SKM-1 treated with dmso at 0.1 percent for 144 hours (cell line): ENCODE data around the gene FAXDC2.
A peak's percentile ranks its signal among the peaks of the same experiment; 100 is the strongest.
"Not testable (repeated sequence)": the region's sequence is repeated elsewhere in the genome, so short reads cannot be mapped to it uniquely, and the experiment has no call there.

ENCODE experiments used
- DNase-seq: peaks from one replicate; lab custom pipeline; 2025; ENCODE audit not compliant: unreplicated experiment; lab: John Stamatoyannopoulos, UW

Gene FAXDC2

GRCh38 chr5:154832804-154833203, 17.6 kb downstream of the FAXDC2 start:
- not testable (repeated sequence) for DNase-seq

GRCh38 chr5:154831451-154831850, 19.0 kb downstream of the FAXDC2 start:
- DNase-seq = no peak

GRCh38 chr5:154830596-154830995, 19.8 kb downstream of the FAXDC2 start:
- no peak for DNase-seq

- no peak for DNase-seq
These were observed 20.2 kb downstream of the FAXDC2 start for GRCh38 chr5:154830219-154830595.

GRCh38 chr5:154829589-154830218, 20.7 kb downstream of the FAXDC2 start:
- DNase-seq = no peak

- no peak for DNase-seq
These were observed 21.2 kb downstream of the FAXDC2 start for GRCh38 chr5:154829181-154829588.

GRCh38 chr5:154824070-154824469, 26.3 kb downstream of the FAXDC2 start:
- DNase-seq = no peak

GRCh38 chr5:154823605-154824004, 26.8 kb downstream of the FAXDC2 start:
- DNase-seq = no peak

GRCh38 chr5:154822896-154823295, 27.5 kb downstream of the FAXDC2 start:
- DNase-seq = not testable (repeated sequence)

- DNase-seq = no peak
These were observed 30.0 kb downstream of the FAXDC2 start for GRCh38 chr5:154820383-154820782.

- DNase-seq = no peak
These were observed 30.9 kb downstream of the FAXDC2 start for GRCh38 chr5:154819546-154819945.

- DNase-seq = no peak
These were observed 31.8 kb downstream of the FAXDC2 start for GRCh38 chr5:154818471-154819116.

GRCh38 chr5:154817815-154818214, 32.6 kb downstream of the FAXDC2 start:
- DNase-seq = no peak

- DNase-seq = no peak
These were observed 33.4 kb downstream of the FAXDC2 start for GRCh38 chr5:154816891-154817492.

GRCh38 chr5:154815684-154816247, 34.6 kb downstream of the FAXDC2 start:
- DNase-seq = no peak

- DNase-seq = no peak
These were observed 35.4 kb downstream of the FAXDC2 start for GRCh38 chr5:154815025-154815424.

- no peak for DNase-seq
These were observed 36.7 kb downstream of the FAXDC2 start for GRCh38 chr5:154813736-154814135.

GRCh38 chr5:154813158-154813557, 37.2 kb downstream of the FAXDC2 start:
- DNase-seq = no peak

- peak; percentile 44 for DNase-seq
These were observed 38.5 kb downstream of the FAXDC2 start for GRCh38 chr5:154811653-154812465.

GRCh38 chr5:154811239-154811638, 39.2 kb downstream of the FAXDC2 start:
- no peak for DNase-seq

GRCh38 chr5:154806176-154806575, 44.2 kb downstream of the FAXDC2 start:
- no peak for DNase-seq
